Chondrocyte (in vitro differentiated cells): ENCODE measurements around the gene TTC28. TPM values are rescaled to one million over a fixed set of nuclear protein-coding genes. Genes with fewer than 3 reads are reported as not detected.

Experiments
- DNase-seq: peaks from one replicate; pipeline ENCODE4 v3.0.0; 2021; ENCODE audit warnings: mixed read lengths, low spot score
- H3K27ac Mint-ChIP-seq: one replicate; pipeline ENCODE4 v1.8.0; 2021; ENCODE audit warnings: mild to moderate bottlenecking, moderate library complexity, mixed read lengths; ENCODE audit not compliant: unreplicated experiment
- H3K27me3 Mint-ChIP-seq: 2 replicates; pipeline ENCODE4 v1.8.0; 2021; ENCODE audit warnings: low read depth, mixed read lengths
- H3K36me3 Mint-ChIP-seq: 2 replicates; pipeline ENCODE4 v1.8.0; 2021; ENCODE audit warnings: low read depth, mixed read lengths
- H3K4me1 Mint-ChIP-seq: 2 replicates; pipeline ENCODE4 v1.8.0; 2021; ENCODE audit warnings: low read depth, mild to moderate bottlenecking, mixed read lengths
- H3K4me3 Mint-ChIP-seq: one replicate; pipeline ENCODE4 v1.8.0; 2021; ENCODE audit warnings: mild to moderate bottlenecking, moderate library complexity, mixed read lengths; ENCODE audit not compliant: unreplicated experiment
- H3K9me3 Mint-ChIP-seq: 2 replicates; pipeline ENCODE4 v1.8.0; 2021; ENCODE audit warnings: low read depth, mixed read lengths
- CTCF ChIP-seq: fragments of 200-600 bp; sonication (generic); IDR thresholded peaks from 2 replicates; pipeline ENCODE4 v1.5.0; 2021; ENCODE audit warnings: antibody characterized with exemption, mild to moderate bottlenecking, moderate library complexity
- total RNA-seq: library from RNA; stranded (reverse); gene quantifications from 3 replicates; pipeline ENCODE4 v1.2.1, GENCODE V29; 2021

The TTC28 gene
- total RNA-seq, 1 donor from 2014 or later: 38.3 TPM

- no peaks in the 10 kb centered on the region for H3K27me3 Mint-ChIP-seq
- peak overlapping the region; percentile 78 for H3K4me3 Mint-ChIP-seq
- H3K4me1 Mint-ChIP-seq: peaks cover 43% of the 10 kb centered on the region
- peak overlapping the region; percentile 79 for H3K27ac Mint-ChIP-seq
- no peak for DNase-seq
- no peak for TF ChIP-seq CTCF
- no peaks in the 10 kb centered on the region for H3K36me3 Mint-ChIP-seq
- no peaks in the 10 kb centered on the region for H3K9me3 Mint-ChIP-seq
Measured at GRCh38 chr22:28441720-28442263, 237.8 kb downstream of the TTC28 start.

- no peak for TF ChIP-seq CTCF
- Mint-ChIP-seq H3K27ac (peak overlapping the region; percentile 79), H3K4me1 (peaks cover 43% of the 10 kb centered on the region), H3K36me3 (no peaks in the 10 kb centered on the region), H3K27me3 (no peaks in the 10 kb centered on the region), H3K9me3 (no peaks in the 10 kb centered on the region), H3K4me3 (peak overlapping the region; percentile 78)
- DNase-seq: no peak
Measured at GRCh38 chr22:28440592-28441390, 238.8 kb downstream of the TTC28 start.

GRCh38 chr22:28438183-28438768 is 241.4 kb downstream of the TTC28 start:
- H3K27ac Mint-ChIP-seq: no peak overlapping the region
- H3K9me3 Mint-ChIP-seq: no peaks in the 10 kb centered on the region
- H3K4me3 Mint-ChIP-seq: no peak overlapping the region
- no peaks in the 10 kb centered on the region for H3K27me3 Mint-ChIP-seq
- no peak for TF ChIP-seq CTCF
- no peaks in the 10 kb centered on the region for H3K36me3 Mint-ChIP-seq
- no peak for DNase-seq
- H3K4me1 Mint-ChIP-seq: peaks cover 35% of the 10 kb centered on the region

- Mint-ChIP-seq H3K27me3 (no peaks in the 10 kb centered on the region), H3K27ac (no peak overlapping the region), H3K4me3 (no peak overlapping the region), H3K9me3 (no peaks in the 10 kb centered on the region), H3K36me3 (no peaks in the 10 kb centered on the region), H3K4me1 (peaks cover 28% of the 10 kb centered on the region)
- DNase-seq: no peak
- TF ChIP-seq CTCF: no peak
Measured at GRCh38 chr22:28435982-28436381, 243.7 kb downstream of the TTC28 start.

GRCh38 chr22:28435140-28435768 is 244.4 kb downstream of the TTC28 start:
- H3K4me1 Mint-ChIP-seq: peaks cover 25% of the 10 kb centered on the region
- H3K9me3 Mint-ChIP-seq: no peaks in the 10 kb centered on the region
- H3K27ac Mint-ChIP-seq: no peak overlapping the region
- H3K27me3 Mint-ChIP-seq: no peaks in the 10 kb centered on the region
- no peaks in the 10 kb centered on the region for H3K36me3 Mint-ChIP-seq
- TF ChIP-seq CTCF: no peak
- no peak overlapping the region for H3K4me3 Mint-ChIP-seq
- DNase-seq: no peak
